Ishikawa (cell line): ENCODE measurements around the gene UNC119.

Source experiments
- CEBPB ChIP-seq: IDR thresholded peaks from 2 replicates; pipeline ENCODE4 v1.6.1; 2012
- CREB1 ChIP-seq: IDR thresholded peaks from 2 replicates; pipeline ENCODE4 v1.6.1; 2012; ENCODE audit warnings: low read depth
- EGR1 ChIP-seq: IDR thresholded peaks from 2 replicates; pipeline ENCODE4 v1.6.1; 2012
- EP300 ChIP-seq: IDR thresholded peaks from 2 replicates; pipeline ENCODE4 v1.6.1; 2012; ENCODE audit warnings: borderline replicate concordance
- FOXM1 ChIP-seq: IDR thresholded peaks from 2 replicates; pipeline ENCODE4 v1.6.1; 2012; ENCODE audit warnings: low read depth, borderline replicate concordance
- MAX ChIP-seq: IDR thresholded peaks from 2 replicates; pipeline ENCODE4 v1.6.1; 2012
- NFIC ChIP-seq: IDR thresholded peaks from 2 replicates; pipeline ENCODE4 v1.6.1; 2012
- RAD21 ChIP-seq: IDR thresholded peaks from 2 replicates; pipeline ENCODE4 v1.6.1; 2012; ENCODE audit warnings: low read depth
- REST ChIP-seq: IDR thresholded peaks from 2 replicates; pipeline ENCODE4 v1.6.1; 2012; ENCODE audit warnings: low read depth, mild to moderate bottlenecking
- TAF1 ChIP-seq: IDR thresholded peaks from 2 replicates; pipeline ENCODE4 v1.6.1; 2012; ENCODE audit warnings: low read depth, mild to moderate bottlenecking
- TCF12 ChIP-seq: IDR thresholded peaks from 2 replicates; pipeline ENCODE4 v1.6.1; 2012; ENCODE audit warnings: low read depth
- TEAD4 ChIP-seq: IDR thresholded peaks from 2 replicates; pipeline ENCODE4 v1.6.1; 2012
- USF1 ChIP-seq: IDR thresholded peaks from 2 replicates; pipeline ENCODE4 v1.6.1; 2012
- YY1 ChIP-seq: IDR thresholded peaks from 2 replicates; pipeline ENCODE4 v1.6.1; 2012; ENCODE audit warnings: low read depth
- ZBTB7A ChIP-seq: IDR thresholded peaks from 2 replicates; pipeline ENCODE4 v1.6.1; 2012; ENCODE audit warnings: low read depth

Gene UNC119

GRCh38 chr17:28536532-28537218 lies 15.7 kb downstream of the UNC119 start:
- no peak for TF ChIP-seq FOXM1
- TF ChIP-seq ZBTB7A, result no peak
- TF ChIP-seq TEAD4, result no peak
- no peak for TF ChIP-seq EP300
- no peak for TF ChIP-seq NFIC
- no peak for TF ChIP-seq RAD21
- no peak for TF ChIP-seq TCF12
- no peak for TF ChIP-seq MAX
- TF ChIP-seq CEBPB, result no peak
- TF ChIP-seq CREB1, result no peak
- TF ChIP-seq EGR1, result no peak
- no peak for TF ChIP-seq REST
- TF ChIP-seq TAF1, result no peak
- no peak for TF ChIP-seq YY1
- TF ChIP-seq USF1, result no peak

GRCh38 chr17:28534740-28535375 lies 17.6 kb downstream of the UNC119 start:
- TF ChIP-seq ZBTB7A, result no peak
- no peak for TF ChIP-seq REST
- no peak for TF ChIP-seq EGR1
- no peak for TF ChIP-seq MAX
- TF ChIP-seq TCF12, result no peak
- no peak for TF ChIP-seq FOXM1
- no peak for TF ChIP-seq RAD21
- TF ChIP-seq EP300, result no peak
- no peak for TF ChIP-seq CREB1
- TF ChIP-seq TEAD4, result no peak

GRCh38 chr17:28533091-28533807 lies 19.2 kb downstream of the UNC119 start:
- TF ChIP-seq FOXM1, result no peak
- no peak for TF ChIP-seq NFIC
- no peak for TF ChIP-seq TAF1
- no peak for TF ChIP-seq YY1
- no peak for TF ChIP-seq MAX
- TF ChIP-seq ZBTB7A, result no peak
- no peak for TF ChIP-seq EP300
- TF ChIP-seq CREB1, result no peak
- TF ChIP-seq EGR1, result no peak
- TF ChIP-seq TCF12, result no peak
- no peak for TF ChIP-seq RAD21
- no peak for TF ChIP-seq CEBPB
- TF ChIP-seq USF1, result no peak
- no peak for TF ChIP-seq TEAD4
- TF ChIP-seq REST, result no peak
